ENCODE results near the gene FKRP. TPM values are rescaled to one million over a fixed set of nuclear protein-coding genes. Genes with fewer than 3 reads are reported as not detected.
"Not testable (repeated sequence)": the region's sequence is repeated elsewhere in the genome, so short reads cannot be mapped to it uniquely, and the experiment has no call there.

FKRP gene
- total RNA-seq, 2 experiments from 2014 or later = 16.9 to 20.5 TPM

DNA sequence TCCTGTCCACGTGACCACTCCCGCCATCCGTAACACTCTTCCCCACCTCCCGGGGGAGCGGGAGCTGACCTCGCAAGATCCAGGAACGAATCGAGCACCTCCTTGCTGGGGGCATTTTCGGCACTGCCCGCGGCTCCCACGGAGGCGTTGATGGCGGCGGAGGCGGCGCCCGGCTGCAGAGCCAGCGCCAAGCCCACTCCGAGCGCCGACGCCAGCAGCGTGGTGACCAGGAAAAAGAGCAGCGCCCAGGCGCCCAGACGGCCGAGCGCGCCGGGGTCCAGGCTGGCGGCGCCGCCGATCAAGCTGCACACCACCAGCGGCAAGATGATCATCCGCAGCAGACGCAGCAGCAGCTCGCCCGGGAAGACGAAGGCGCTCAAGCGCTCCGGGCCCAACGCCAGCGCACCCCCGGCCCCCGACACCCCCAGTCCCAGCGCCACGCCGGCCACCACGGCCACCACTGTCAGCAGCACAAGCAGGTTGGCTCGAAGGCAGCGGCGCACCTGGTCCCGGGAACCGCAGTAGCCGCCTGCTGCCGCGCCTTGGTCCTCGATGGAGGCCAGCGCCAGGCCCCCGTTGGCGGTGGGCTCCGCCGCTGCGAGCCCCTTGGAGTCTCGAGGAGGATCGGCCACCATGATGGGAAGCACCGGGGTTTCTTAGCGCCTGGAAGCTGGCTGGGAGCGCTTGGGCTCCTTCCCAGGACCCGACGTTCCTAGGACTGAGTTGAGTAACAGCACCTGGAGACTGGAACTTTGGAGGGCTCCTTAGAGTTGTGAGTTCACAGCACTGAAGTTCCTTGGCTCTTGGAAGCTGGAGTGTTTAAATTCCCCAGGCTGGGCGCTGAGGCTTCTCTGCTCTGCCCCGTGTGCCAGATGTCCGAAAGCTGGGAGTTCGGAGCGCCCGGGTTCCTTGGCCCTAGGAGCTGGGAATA lies 41.7 kb downstream of the FKRP start:
- no peaks in the 10 kb centered on the region for H3K9me3 Mint-ChIP-seq
- DNase-seq = peak; percentile 49
- peaks cover 67% of the 10 kb centered on the region for H3K4me1 Mint-ChIP-seq
- peaks cover 35% of the 10 kb centered on the region for H3K36me3 Mint-ChIP-seq (ENCODE audit: low read depth)
- H3K27me3 Mint-ChIP-seq = no peaks in the 10 kb centered on the region
- ChIA-PET POLR2A (interaction anchor here (0.6 kb wide), 1 partner anchor 167 kb away, joined by 4 read pairs; no protein-coding TSS in a partner anchor), CTCF (interaction anchor here (0.6 to 2.2 kb wide), 9 partner anchors 8 to 493 kb away, joined by 3 to 9 read pairs (median 5); no protein-coding TSS in a partner anchor)
- H3K27ac Mint-ChIP-seq = peak overlapping the region; percentile 93
- H3K4me3 Mint-ChIP-seq = peak overlapping the region; percentile 97

DNA sequence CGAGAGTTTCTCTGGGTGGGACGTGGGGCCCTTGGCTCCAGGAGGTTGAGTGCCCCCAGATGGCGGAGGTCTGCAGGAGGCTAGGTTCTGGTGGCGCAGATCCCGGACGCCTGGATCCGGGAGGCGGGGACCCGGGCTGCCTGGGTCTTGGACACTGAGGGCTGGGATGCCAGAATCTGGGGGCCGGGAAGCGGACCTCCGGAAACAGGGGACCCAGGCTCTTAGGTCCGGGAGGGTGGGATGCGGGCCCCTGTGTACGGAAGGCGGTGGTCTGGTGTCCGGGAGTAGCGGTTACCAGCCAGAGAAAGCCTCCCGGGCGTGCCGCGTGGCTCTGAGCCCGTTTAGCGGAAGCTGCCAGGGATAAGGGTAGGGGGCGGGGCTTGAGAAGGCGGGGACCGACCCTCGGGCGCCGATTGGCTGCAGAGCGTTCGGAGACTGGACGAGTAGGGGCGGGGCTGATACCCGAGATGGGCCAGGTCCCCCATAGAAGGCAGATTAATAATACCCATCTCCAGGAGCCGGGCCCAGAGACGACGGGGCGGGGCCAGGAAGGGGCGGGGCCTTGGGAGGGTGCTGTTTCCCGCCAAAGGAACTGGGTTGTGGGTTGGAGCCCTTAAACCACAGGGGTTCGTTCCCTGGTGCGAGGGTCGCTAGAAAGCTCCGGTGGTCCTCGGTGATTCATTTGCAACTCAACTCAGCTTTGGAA lies 42.6 kb downstream of the FKRP start, which contains the start of gene SLC1A5:
Gene SLC1A5, minus strand, starts transcription at position 333 of the 706 bp plus-strand sequence. CDS start 629 bp downstream, outside the sequence.
- Mint-ChIP-seq H3K27ac (peak within 1 kb of the TSS; percentile 93), H3K27me3 (no peaks in the 10 kb centered on the region), H3K4me3 (peak within 1 kb of the TSS; percentile 97), H3K9me3 (no peaks in the 10 kb centered on the region), H3K36me3 (ENCODE audit: low read depth) (peaks cover 27% of the 10 kb centered on the region), H3K4me1 (peaks cover 65% of the 10 kb centered on the region)
- ChIA-PET POLR2A (interaction anchor here (0.6 to 0.7 kb wide), 3 partner anchors 65 to 925 kb away, joined by 3 to 9 read pairs (median 4); no protein-coding TSS in a partner anchor), CTCF (interaction anchor here (0.6 to 2.2 kb wide), 10 partner anchors 8 to 492 kb away, joined by 3 to 9 read pairs (median 5); no protein-coding TSS in a partner anchor)
- DNase-seq = peak; percentile 97

DNA sequence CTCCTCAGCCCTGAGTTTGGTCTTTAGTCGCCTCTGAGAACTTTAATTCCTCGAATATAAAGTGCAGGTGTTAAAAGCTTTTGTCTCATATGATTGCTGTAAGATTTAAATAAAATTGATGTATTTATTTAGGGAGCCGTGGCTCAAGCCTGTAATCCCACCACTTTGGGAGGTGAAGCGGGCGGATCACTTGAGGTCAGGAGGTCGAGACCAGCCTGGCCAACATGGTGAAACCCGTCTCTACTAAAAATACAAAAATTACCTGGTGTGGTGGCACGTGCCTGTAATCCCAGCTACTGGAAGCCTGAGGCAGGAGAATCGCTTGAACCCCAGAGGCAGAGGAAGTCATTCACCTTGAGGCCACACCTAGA lies 43.1 kb downstream of the FKRP start:
- ChIA-PET POLR2A (interaction anchor here (0.6 to 0.7 kb wide), 2 partner anchors 65 to 926 kb away, joined by 3 to 9 read pairs; no protein-coding TSS in a partner anchor), CTCF (interaction anchor here (0.6 to 2.2 kb wide), 8 partner anchors 9 to 412 kb away, joined by 3 to 9 read pairs (median 5); no protein-coding TSS in a partner anchor)
- Mint-ChIP-seq H3K9me3 (no peaks in the 10 kb centered on the region), H3K4me3 (peak overlapping the region; percentile 97), H3K36me3 (ENCODE audit: low read depth) (peaks cover 21% of the 10 kb centered on the region), H3K27ac (peak overlapping the region; percentile 92), H3K4me1 (peaks cover 59% of the 10 kb centered on the region), H3K27me3 (peaks cover 4% of the 10 kb centered on the region)
- DNase-seq = no peak

DNA sequence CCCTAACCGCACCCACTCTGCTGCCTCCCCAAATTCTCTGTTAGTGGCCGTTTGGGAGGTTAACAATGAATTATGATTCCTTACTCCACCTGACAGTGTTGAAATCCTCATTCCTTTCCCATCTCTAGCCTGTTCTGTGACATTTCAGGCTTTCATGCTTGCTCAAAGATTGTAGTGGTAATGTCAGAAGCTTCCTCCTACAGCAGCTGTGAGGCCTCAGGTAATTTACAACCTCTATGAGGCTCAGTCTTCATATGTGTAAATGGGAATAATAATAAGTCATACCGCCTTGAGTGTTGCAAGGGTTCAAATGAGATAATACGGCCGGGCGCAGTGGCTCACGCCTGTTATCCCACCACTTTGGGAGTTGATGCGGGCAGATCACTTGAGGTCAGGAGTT lies 43.5 kb downstream of the FKRP start:
- H3K4me1 Mint-ChIP-seq = peaks cover 55% of the 10 kb centered on the region
- no peak overlapping the region for H3K4me3 Mint-ChIP-seq
- peaks cover 4% of the 10 kb centered on the region for H3K27me3 Mint-ChIP-seq
- ChIA-PET CTCF (interaction anchor here (0.6 to 2.7 kb wide), 5 partner anchors 12 to 455 kb away, joined by 3 to 9 read pairs (median 3); no protein-coding TSS in a partner anchor), POLR2A (no interaction called here)
- no peak for DNase-seq
- no peaks in the 10 kb centered on the region for H3K9me3 Mint-ChIP-seq
- peaks cover 17% of the 10 kb centered on the region for H3K36me3 Mint-ChIP-seq (ENCODE audit: low read depth)
- no peak overlapping the region for H3K27ac Mint-ChIP-seq

DNA sequence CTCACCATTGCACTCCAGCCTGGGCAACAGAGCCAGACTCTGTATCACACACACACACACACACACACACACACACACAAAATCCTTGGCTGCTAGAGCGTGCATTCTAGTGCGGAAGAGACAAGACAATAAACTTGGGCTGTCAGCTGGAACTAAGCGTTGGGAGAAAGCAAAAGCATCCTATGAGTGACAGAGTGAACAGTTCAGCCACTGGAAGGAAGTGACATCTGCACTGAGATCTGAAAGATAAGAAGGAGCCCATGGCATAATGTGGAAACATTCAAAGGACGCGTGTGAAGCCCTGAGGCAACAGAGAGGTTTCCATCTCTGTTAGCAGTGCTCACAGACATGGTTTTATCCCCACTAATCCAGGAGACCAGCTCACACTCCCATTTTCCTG lies 46.1 kb downstream of the FKRP start:
- peaks cover 4% of the 10 kb centered on the region for H3K27me3 Mint-ChIP-seq
- CTCF ChIA-PET = interaction anchor here (0.5 to 2.7 kb wide), 4 partner anchors 25 to 221 kb away, joined by 3 to 9 read pairs (median 4); no protein-coding TSS in a partner anchor
- H3K9me3 Mint-ChIP-seq = no peaks in the 10 kb centered on the region
- H3K4me1 Mint-ChIP-seq = peaks cover 34% of the 10 kb centered on the region
- peak overlapping the region; percentile 39 for H3K4me3 Mint-ChIP-seq
- POLR2A ChIA-PET = no interaction called here
- no peaks in the 10 kb centered on the region for H3K36me3 Mint-ChIP-seq (ENCODE audit: low read depth)
- H3K27ac Mint-ChIP-seq = peak overlapping the region; percentile 79
- DNase-seq = peak; percentile 73

DNA sequence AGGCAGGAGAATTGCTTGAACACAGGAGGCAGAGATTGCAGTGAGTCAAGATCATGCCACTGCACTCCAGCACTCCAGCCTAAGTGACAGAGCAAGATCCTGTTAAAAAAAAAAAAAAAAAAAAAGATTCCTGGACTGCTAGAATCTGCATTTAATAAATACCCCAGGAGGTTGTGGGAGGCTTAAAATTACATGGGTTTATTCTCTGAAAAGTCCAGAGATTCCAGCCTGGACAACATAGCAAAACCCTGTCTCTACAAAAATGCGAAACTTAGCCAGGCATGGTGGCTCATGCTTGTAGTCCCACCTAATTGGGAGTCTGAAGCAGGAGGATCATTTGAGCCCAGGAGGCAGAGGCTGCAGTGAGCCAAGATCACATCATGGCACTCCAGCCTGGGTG lies 52.0 kb downstream of the FKRP start:
- ChIA-PET CTCF (interaction anchor here (1.6 to 1.7 kb wide), 2 partner anchors 10 to 44 kb away, joined by 4 to 6 read pairs; partner anchors contain the start of gene SLC1A5), POLR2A (interaction anchor here (0.6 kb wide), 1 partner anchor 28 kb away, joined by 3 read pairs; no protein-coding TSS in a partner anchor)
- no peak overlapping the region for H3K4me3 Mint-ChIP-seq
- H3K4me1 Mint-ChIP-seq = peaks cover 3% of the 10 kb centered on the region
- no peaks in the 10 kb centered on the region for H3K9me3 Mint-ChIP-seq
- H3K27ac Mint-ChIP-seq = no peak overlapping the region
- no peak for DNase-seq
- H3K27me3 Mint-ChIP-seq = peaks cover 4% of the 10 kb centered on the region
- no peaks in the 10 kb centered on the region for H3K36me3 Mint-ChIP-seq (ENCODE audit: low read depth)

DNA sequence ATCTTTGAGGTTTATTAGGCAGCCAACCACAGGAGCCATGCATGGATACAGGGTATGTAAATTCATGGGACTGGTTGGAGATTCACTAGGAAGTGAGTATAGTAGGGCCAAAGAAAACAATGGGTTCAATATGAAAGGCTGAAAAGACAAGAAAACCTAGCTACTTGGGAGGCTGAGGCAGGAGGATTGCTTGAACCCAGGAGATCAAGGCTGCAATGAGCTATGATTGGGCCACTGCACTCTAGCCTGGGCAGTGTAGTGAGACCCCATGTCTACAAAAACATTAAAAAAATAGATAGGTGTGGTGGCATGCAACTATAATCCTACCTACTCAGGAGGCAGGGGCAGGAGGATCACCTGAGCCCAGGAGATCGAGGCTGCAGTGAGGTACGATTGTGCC lies 52.9 kb downstream of the FKRP start:
- POLR2A ChIA-PET = no interaction called here
- H3K4me1 Mint-ChIP-seq = no peaks in the 10 kb centered on the region
- H3K4me3 Mint-ChIP-seq = no peak overlapping the region
- no peak overlapping the region for H3K27ac Mint-ChIP-seq
- CTCF ChIA-PET = no interaction called here
- no peaks in the 10 kb centered on the region for H3K36me3 Mint-ChIP-seq (ENCODE audit: low read depth)
- no peaks in the 10 kb centered on the region for H3K9me3 Mint-ChIP-seq
- H3K27me3 Mint-ChIP-seq = peaks cover 3% of the 10 kb centered on the region
- no peak for DNase-seq

DNA sequence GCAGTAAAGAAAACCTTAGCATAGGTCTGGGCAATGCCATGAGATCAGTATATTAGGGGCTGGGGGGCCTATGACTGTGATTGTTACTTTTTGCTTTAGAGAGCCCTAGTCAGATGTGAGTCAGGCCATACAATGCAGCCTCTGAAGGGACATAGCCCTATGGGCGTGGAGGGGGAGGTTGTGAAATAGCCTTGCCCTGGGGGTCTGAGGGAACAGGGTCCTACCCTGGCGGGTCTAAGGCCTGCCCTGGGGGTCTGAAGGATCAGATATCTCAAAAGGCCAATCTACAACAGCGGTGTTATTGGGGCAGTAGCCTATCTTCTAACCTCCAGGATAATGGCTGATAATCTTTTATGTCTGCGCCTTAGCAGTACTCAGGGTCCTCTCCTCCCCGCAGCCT lies 56.3 kb downstream of the FKRP start:
- no peak overlapping the region for H3K27ac Mint-ChIP-seq
- no peaks in the 10 kb centered on the region for H3K4me1 Mint-ChIP-seq

DNA sequence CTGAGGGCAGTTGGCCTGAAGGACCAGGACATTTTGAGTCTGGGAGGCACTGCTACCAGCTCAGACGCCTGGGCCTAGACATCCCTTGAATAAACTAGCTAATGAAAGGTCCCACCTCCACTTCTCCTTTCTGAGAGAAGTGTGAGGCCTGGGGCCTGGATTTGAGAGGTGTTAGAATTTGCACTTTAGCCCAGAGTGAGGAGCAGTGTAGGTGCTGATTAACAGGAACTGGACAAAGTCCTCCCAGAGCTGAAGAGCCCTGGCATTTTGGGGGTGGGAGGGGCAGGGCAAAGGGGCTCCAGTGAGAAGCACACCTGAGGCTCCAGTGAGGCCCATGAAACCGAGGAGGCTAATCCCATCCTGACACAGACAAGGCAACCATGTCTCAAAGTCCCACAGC lies 57.7 kb downstream of the FKRP start:
- DNase-seq = no peak
- no peak overlapping the region for H3K27ac Mint-ChIP-seq
- POLR2A ChIA-PET = no interaction called here
- no peaks in the 10 kb centered on the region for H3K36me3 Mint-ChIP-seq (ENCODE audit: low read depth)
- CTCF ChIA-PET = interaction anchor here (1.2 to 1.4 kb wide), 2 partner anchors 37 to 50 kb away, joined by 3 read pairs; no protein-coding TSS in a partner anchor
- no peak overlapping the region for H3K4me3 Mint-ChIP-seq
- no peaks in the 10 kb centered on the region for H3K4me1 Mint-ChIP-seq
- H3K27me3 Mint-ChIP-seq = no peaks in the 10 kb centered on the region
- no peaks in the 10 kb centered on the region for H3K9me3 Mint-ChIP-seq

More for the DNA sequence above, 56.3 kb downstream of the FKRP start:
- H3K4me3 Mint-ChIP-seq = no peak overlapping the region
- DNase-seq = no peak
- H3K27me3 Mint-ChIP-seq = no peaks in the 10 kb centered on the region
- ChIA-PET POLR2A (no interaction called here), CTCF (no interaction called here)
- H3K9me3 Mint-ChIP-seq = no peaks in the 10 kb centered on the region
- no peaks in the 10 kb centered on the region for H3K36me3 Mint-ChIP-seq (ENCODE audit: low read depth)

DNA sequence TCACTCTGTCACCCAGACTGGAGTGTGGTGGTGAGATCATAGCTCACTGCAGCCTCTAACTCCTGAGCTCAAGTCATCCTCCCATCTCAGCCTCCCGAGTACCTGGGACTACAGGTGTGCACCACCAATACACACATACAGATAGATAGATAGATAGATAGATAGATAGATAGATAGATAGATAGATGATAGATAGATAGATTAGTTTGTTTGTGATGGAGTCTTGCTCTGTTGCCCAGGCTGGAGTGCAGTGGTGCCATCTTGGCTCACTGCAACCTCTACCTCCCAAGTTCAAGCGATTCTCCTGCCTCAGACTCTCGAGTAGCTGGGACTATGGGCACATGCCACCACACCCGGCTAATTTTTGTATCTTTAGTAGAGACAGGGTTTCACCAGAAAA lies 58.6 kb downstream of the FKRP start:
- H3K27me3 Mint-ChIP-seq; H3K4me3 Mint-ChIP-seq; H3K36me3 Mint-ChIP-seq (ENCODE audit: low read depth); H3K4me1 Mint-ChIP-seq; POLR2A ChIA-PET; H3K27ac Mint-ChIP-seq; DNase-seq; H3K9me3 Mint-ChIP-seq: not testable (repeated sequence)
- CTCF ChIA-PET = interaction anchor here (0.6 to 1.9 kb wide), 6 partner anchors 10 to 465 kb away, joined by 3 to 9 read pairs (median 6); no protein-coding TSS in a partner anchor

DNA sequence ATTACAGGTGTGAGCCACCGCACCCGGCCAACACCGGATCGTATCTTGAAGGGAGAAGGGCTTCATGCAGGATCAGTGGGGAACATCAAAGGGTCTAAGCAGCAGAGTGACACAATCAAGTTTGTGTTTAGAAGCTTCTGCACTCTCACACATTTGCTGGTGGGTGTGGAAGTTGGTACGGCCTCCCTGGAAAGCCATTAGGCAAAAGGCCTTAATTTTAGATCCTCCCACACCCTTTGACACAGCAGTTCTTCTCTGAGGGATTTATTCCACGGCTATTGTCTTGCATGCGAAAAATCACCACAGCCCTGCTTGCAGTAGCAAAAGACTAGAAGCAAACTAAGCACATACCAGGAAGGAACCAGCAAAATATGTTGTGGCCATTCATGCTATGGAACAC lies 60.8 kb downstream of the FKRP start:
- no peaks in the 10 kb centered on the region for H3K27me3 Mint-ChIP-seq
- H3K9me3 Mint-ChIP-seq = no peaks in the 10 kb centered on the region
- ChIA-PET POLR2A (no interaction called here), CTCF (interaction anchor here (1.0 to 1.2 kb wide), 2 partner anchors 10 to 40 kb away, joined by 3 read pairs; no protein-coding TSS in a partner anchor)
- no peak overlapping the region for H3K4me3 Mint-ChIP-seq
- no peak overlapping the region for H3K27ac Mint-ChIP-seq
- no peak for DNase-seq
- no peaks in the 10 kb centered on the region for H3K36me3 Mint-ChIP-seq (ENCODE audit: low read depth)
- H3K4me1 Mint-ChIP-seq = no peaks in the 10 kb centered on the region
